22Rv1 (cell line): ENCODE measurements around the gene IL6ST.

ENCODE experiments used
- H3K27ac ChIP-seq: fragments of 450-650 bp; 2 replicates; pipeline ENCODE4 v1.5.1; 2017
- ZFX ChIP-seq: fragments of 450-650 bp; IDR thresholded peaks from 2 replicates; pipeline ENCODE4 v1.6.1; 2017; ENCODE audit warnings: antibody characterized with exemption, borderline replicate concordance
- TF ChIP-seq, protein P1 (sequence below): fragments of 450-650 bp; IDR thresholded peaks from 2 replicates; pipeline ENCODE4 v1.5.1; 2017; ENCODE audit warnings: mild to moderate bottlenecking

IL6ST gene

DNA sequence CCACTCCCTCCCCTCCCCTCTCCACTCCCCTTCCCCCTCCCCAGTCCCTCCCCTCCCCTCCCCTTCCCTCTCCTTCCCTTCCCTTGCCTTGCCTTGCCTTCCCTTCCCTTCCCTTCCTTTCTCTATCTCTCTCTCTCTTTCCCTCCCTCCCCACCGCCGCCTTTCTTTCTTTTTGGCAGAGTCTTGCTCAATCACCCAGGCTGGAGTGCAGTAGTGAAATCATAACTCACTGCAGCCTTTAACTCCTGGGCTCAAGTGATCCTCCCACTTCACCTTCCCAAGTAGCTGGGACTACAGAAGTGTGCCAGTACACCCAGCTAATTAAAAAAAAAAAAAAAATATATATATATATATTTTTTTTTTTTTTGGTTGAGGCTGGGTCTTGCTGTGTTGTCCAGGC lies 98.1 kb downstream of the IL6ST start:
- H3K27ac ChIP-seq: no peak overlapping the region
- TF ChIP-seq ZFX: no peak
- TF ChIP-seq, protein P1, sequence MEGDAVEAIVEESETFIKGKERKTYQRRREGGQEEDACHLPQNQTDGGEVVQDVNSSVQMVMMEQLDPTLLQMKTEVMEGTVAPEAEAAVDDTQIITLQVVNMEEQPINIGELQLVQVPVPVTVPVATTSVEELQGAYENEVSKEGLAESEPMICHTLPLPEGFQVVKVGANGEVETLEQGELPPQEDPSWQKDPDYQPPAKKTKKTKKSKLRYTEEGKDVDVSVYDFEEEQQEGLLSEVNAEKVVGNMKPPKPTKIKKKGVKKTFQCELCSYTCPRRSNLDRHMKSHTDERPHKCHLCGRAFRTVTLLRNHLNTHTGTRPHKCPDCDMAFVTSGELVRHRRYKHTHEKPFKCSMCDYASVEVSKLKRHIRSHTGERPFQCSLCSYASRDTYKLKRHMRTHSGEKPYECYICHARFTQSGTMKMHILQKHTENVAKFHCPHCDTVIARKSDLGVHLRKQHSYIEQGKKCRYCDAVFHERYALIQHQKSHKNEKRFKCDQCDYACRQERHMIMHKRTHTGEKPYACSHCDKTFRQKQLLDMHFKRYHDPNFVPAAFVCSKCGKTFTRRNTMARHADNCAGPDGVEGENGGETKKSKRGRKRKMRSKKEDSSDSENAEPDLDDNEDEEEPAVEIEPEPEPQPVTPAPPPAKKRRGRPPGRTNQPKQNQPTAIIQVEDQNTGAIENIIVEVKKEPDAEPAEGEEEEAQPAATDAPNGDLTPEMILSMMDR: no peak

DNA sequence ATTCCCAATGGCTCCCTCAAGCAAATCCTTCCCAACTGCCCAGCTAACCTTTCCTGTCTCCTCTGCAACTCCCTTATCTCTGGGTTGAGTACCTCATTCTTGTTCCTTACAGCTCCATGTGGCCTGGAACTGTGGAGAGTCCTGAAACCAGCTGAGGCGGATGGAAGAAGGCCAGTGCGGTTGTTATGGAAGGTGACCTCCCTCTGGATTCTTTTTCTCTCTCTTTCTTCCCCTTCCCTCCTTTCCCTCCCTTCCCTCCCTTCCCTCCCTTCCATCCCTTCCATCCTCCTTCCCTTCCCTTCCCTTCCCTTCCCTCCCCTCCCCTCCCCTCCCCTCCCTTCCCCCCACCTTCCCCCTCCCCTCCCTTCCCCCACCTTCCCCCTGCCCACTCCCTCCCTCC lies 98.5 kb downstream of the IL6ST start:
- H3K27ac ChIP-seq: no peak overlapping the region
- no peak for TF ChIP-seq ZFX
- TF ChIP-seq, protein P1: no peak

- H3K27ac ChIP-seq: no peak overlapping the region
- TF ChIP-seq ZFX: no peak
- TF ChIP-seq, protein P1: no peak
These were observed 99.4 kb downstream of the IL6ST start for GRCh38 chr5:55895346-55895745.

GRCh38 chr5:55894135-55894534 lies 100.6 kb downstream of the IL6ST start:
- no peak for TF ChIP-seq ZFX
- TF ChIP-seq, protein P1: no peak

DNA sequence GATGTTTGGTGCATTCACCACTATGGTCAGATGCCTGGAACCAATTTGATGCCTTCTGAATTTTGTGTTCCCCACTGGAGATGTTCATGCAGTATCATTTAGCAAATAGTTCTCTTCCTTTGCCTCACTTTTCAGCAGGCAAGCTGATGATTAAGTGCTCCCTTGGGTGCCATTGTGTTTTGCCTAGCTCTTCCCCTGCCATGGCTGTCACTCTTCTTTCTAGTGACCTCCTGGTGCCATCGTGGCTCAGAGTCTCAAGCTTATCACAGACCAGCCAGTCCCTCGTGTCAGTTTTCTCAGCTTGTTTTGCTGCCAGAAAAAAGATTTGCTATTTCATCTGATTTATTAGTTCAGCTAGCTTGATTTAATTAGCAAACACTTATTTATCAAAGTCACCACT lies 102.3 kb downstream of the IL6ST start:
- TF ChIP-seq, protein P1: no peak
- TF ChIP-seq ZFX: no peak
- H3K27ac ChIP-seq: no peak overlapping the region

More at GRCh38 chr5:55894135-55894534, 100.6 kb downstream of the IL6ST start:
- H3K27ac ChIP-seq: no peak overlapping the region

DNA sequence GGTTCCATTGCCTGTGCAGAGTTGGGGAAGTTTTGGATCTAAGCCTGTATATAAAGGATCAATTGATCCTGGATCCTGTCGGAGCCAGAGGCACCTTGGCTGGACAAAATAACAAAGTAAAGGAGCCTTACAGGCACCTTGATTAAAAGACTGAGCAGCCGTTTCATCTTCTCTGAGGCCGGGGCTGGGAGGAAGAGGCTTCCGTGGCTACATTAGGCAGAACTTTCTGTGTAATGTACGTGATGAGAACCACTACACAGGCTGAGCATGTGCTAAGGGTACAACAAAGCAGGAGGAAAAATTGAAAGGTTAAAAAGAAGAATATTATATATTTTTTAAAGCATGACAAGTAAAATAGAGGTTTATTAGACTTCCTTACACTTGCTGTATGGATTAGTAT lies 106.6 kb downstream of the IL6ST start:
- TF ChIP-seq, protein P1: no peak
- no peak for TF ChIP-seq ZFX
- H3K27ac ChIP-seq: no peak overlapping the region

- H3K27ac ChIP-seq: no peak overlapping the region
- TF ChIP-seq, protein P1: no peak
- TF ChIP-seq ZFX: no peak
These were observed 109.4 kb downstream of the IL6ST start for GRCh38 chr5:55885359-55885758.
